K562 (cell line): ENCODE data around the gene DTNBP1. TPM values are rescaled to one million over a fixed set of nuclear protein-coding genes. Genes with fewer than 3 reads are reported as not detected.

Experiments
- ATAC-seq: fragments of 200-7000 bp; cut with Tn5 transposase; 3 replicates; pipeline ENCODE4 v1.9.1; 2020; ENCODE audit warnings: moderate library complexity
- BruUV-seq: library from RNA; stranded (reverse); fragments of 400-500 nt; replicated peaks from 2 replicates; lab custom pipeline; 2021; lab: Mats Ljungman, UMichigan
- CTCF ChIA-PET: fragments of 300-600 bp; formaldehyde crosslinking; extraction: SDS; loops from one replicate; lab custom pipeline; 2021; ENCODE audit warnings: low intra/inter-chr PET ratio; lab: Yijun Ruan, JAX
- POLR2A ChIA-PET: fragments of 300-600, 350-650 bp; sonication (Branson Sonifier 250); formaldehyde crosslinking; extraction: SDS; loops from one replicate; lab custom pipeline; 2021; ENCODE audit warnings: antibody characterized with exemption, inconsistent platforms; lab: Yijun Ruan, JAX
- DNase-seq, 4 experiments: peaks; one replicate each; pipeline versions ENCODE4 v3.0.0 to v3.0.0-alpha.2; 2011 to 2018; ENCODE audit warnings: low spot score in 3 of 4, mixed read lengths in 3 of 4; ENCODE audit errors: extremely low read depth in 1 of 4
- FAIRE-seq: peaks from 2 replicates; lab custom pipeline; 2011; peaks lifted over from hg19 to GRCh38; lab: Jason Lieb, UNC
- H2AFZ ChIP-seq: 2 replicates; pipeline ENCODE4 v1.6.0; 2011; ENCODE audit warnings: low read depth, low read length, control low read depth, inconsistent platforms
- H3K27ac ChIP-seq: fragments of 200-600 bp; 3 replicates; pipeline ENCODE4 v1.8.0; 2011; ENCODE audit warnings: low read depth, mild to moderate bottlenecking, control low read depth, inconsistent platforms, low read length, moderate library complexity, mixed read lengths; ENCODE audit errors: extremely low read depth
- H3K27me3 ChIP-seq, 2 experiments: fragments of 300-600 bp in 1 of 2; 2 replicates in 1 of 2; 3 replicates in 1 of 2; pipeline versions ENCODE4 v1.6.0 to v1.8.0; 2011; ENCODE audit warnings: inconsistent platforms in 2 of 2, low read length in 2 of 2, mild to moderate bottlenecking in 1 of 2, mixed read lengths in 1 of 2, moderate library complexity in 1 of 2; ENCODE audit not compliant: control insufficient read depth in 2 of 2, insufficient read depth in 2 of 2
- H3K36me3 ChIP-seq: fragments of 300-600 bp; 3 replicates; pipeline ENCODE4 v1.8.0; 2011; ENCODE audit warnings: mild to moderate bottlenecking, low read length, inconsistent platforms; ENCODE audit not compliant: control insufficient read depth, insufficient read depth
- H3K4me1 ChIP-seq, 2 experiments: fragments of 200-600 bp in 1 of 2; replicated peaks in 1 of 2; 2 replicates in 1 of 2; 3 replicates in 1 of 2; pipeline versions ENCODE4 v1.5.1 to v1.8.0; 2011; ENCODE audit warnings: inconsistent platforms in 2 of 2, low read length in 2 of 2, mild to moderate bottlenecking in 1 of 2, mixed read lengths in 1 of 2, moderate library complexity in 1 of 2; ENCODE audit not compliant: control insufficient read depth in 2 of 2, insufficient read depth in 2 of 2
- H3K4me2 ChIP-seq: 2 replicates; pipeline ENCODE4 v1.6.1; 2011; ENCODE audit warnings: low read length, control low read depth, inconsistent platforms, mixed read lengths; ENCODE audit not compliant: insufficient read depth
- H3K4me3 ChIP-seq: fragments of 200-600 bp; sonication (generic), shearing (Covaris generic); 2 replicates; pipeline ENCODE4 v1.5.1; 2016; ENCODE audit warnings: control low read depth, inconsistent platforms
- H3K79me2 ChIP-seq: fragments of 200-600 bp; 3 replicates; pipeline ENCODE4 v1.8.0; 2011; ENCODE audit warnings: low read length, inconsistent platforms; ENCODE audit not compliant: control insufficient read depth, insufficient read depth
- H3K9ac ChIP-seq, 2 experiments: 2 replicates each; pipeline versions ENCODE4 v1.6.0 to v1.6.1; 2011; ENCODE audit warnings: low read depth in 2 of 2, low read length in 2 of 2, control low read depth in 1 of 2, inconsistent platforms in 1 of 2, mild to moderate bottlenecking in 1 of 2, mixed read lengths in 1 of 2; ENCODE audit not compliant: insufficient read depth in 1 of 2
- H3K9me1 ChIP-seq: one replicate; pipeline ENCODE4 v1.6.0; 2011; ENCODE audit warnings: inconsistent platforms, mild to moderate bottlenecking, low read length, moderate library complexity; ENCODE audit not compliant: control insufficient read depth, insufficient read depth
- H3K9me3 ChIP-seq: replicated peaks from 2 replicates; pipeline ENCODE4 v1.5.1; 2011; ENCODE audit warnings: low read depth, low read length, inconsistent platforms; ENCODE audit not compliant: control insufficient read depth, insufficient read depth
- H4K20me1 ChIP-seq: replicated peaks from 2 replicates; pipeline ENCODE4 v1.6.1; 2011; ENCODE audit warnings: low read length, inconsistent platforms, mixed read lengths; ENCODE audit not compliant: control insufficient read depth, insufficient read depth
- CHD4 ChIP-seq: fragments of 200-600 bp; sonication (generic); IDR thresholded peaks from 3 replicates; pipeline ENCODE4 v1.6.1; 2012; ENCODE audit warnings: low read depth, mild to moderate bottlenecking, mixed read lengths, low read length, inconsistent platforms; ENCODE audit not compliant: insufficient read depth, insufficient replicate concordance, poor library complexity, severe bottlenecking
- HNRNPH1 ChIP-seq: fragments of 200-400 bp; formaldehyde crosslinking; optimal IDR thresholded peaks from 2 replicates; pipeline ENCODE3; 2017; ENCODE audit warnings: low read depth, mild to moderate bottlenecking, low read length, moderate library complexity
- MEF2D ChIP-seq: conservative IDR thresholded peaks from 2 replicates; pipeline ENCODE4 v1.6.1; 2016; ENCODE audit warnings: low read depth, missing genetic modification characterization, missing compliant biosample characterization
- NONO ChIP-seq, 2 experiments: fragments of 200-400 bp in 1 of 2; fragments of 450-650 bp in 1 of 2; formaldehyde crosslinking in 1 of 2; IDR thresholded peaks; 2 replicates each; pipeline ENCODE4 v1.6.1; 2017; ENCODE audit warnings: low read depth in 2 of 2, mild to moderate bottlenecking in 2 of 2, moderate library complexity in 2 of 2, low read length in 1 of 2
- PREB ChIP-seq: sonication (generic); formaldehyde crosslinking; IDR thresholded peaks from 2 replicates; pipeline ENCODE4 v1.8.1; 2023; ENCODE audit warnings: mild to moderate bottlenecking, missing genetic modification reagents
- USF2 ChIP-seq: sonication (generic); formaldehyde crosslinking; IDR thresholded peaks from 2 replicates; pipeline ENCODE4 v1.5.0; 2020; ENCODE audit warnings: missing genetic modification reagents
- ZNF592 ChIP-seq: fragments of 450-650 bp; IDR thresholded peaks from 2 replicates; pipeline ENCODE4 v1.6.1; 2017; ENCODE audit warnings: antibody characterized with exemption, mild to moderate bottlenecking
- WGBS: fragments of 100-300 bp; shearing (Covaris generic); methylation state at CpG from one replicate; pipeline ENCODE4 v1.1.6; 2016; ENCODE audit warnings: low coverage, mixed read lengths; ENCODE audit not compliant: insufficient coverage; ENCODE audit errors: missing lambda C conversion rate; 5-methylcytosine and 5-hydroxymethylcytosine counted together
- in situ Hi-C: fragments of 300-500 bp; cut with MboI; formaldehyde crosslinking; loops from 4 replicates; pipeline ENCODE4 v1.15.0; 2018; ENCODE audit warnings: inconsistent platforms, mixed read lengths
- intact Hi-C: fragments of 100-400 bp; cut with micrococcal nuclease; formaldehyde crosslinking; loops from 2 replicates; pipeline ENCODE4 v1.14.2; 2022
- polyA plus RNA-seq, 8 experiments: library from polyadenylated mRNA; depleted of rRNA in 4 of 8; stranded (reverse) in 5 of 8; unstranded in 3 of 8; fragments of >200 nt; fragmentation: Nextera tagmentation in 2 of 8; fragmentation: Illumina TruSeq in 1 of 8; extraction: Ambion mirVana in 2 of 8; extraction: Trizol in 1 of 8; gene quantifications; 2 replicates each; pipeline versions ENCODE4 v1.2.1 to v1.2.3, GENCODE V29; 2011 to 2014; ENCODE audit warnings: inconsistent platforms in 1 of 8, missing spikeins in 1 of 8
- total RNA-seq, 7 experiments: library from RNA; depleted of rRNA in 6 of 7; stranded (reverse); fragments of >200 nt in 6 of 7; fragmentation: Illumina TruSeq in 2 of 7; extraction: Trizol in 2 of 7; gene quantifications; 2 replicates each; pipeline versions ENCODE4 v1.2.1 to v1.2.3, GENCODE V29; 2011 to 2021; ENCODE audit warnings: low replicate concordance in 1 of 7
- TF ChIP-seq, protein P1 (sequence below): fragments of 450-650 bp; IDR thresholded peaks from 2 replicates; pipeline ENCODE4 v1.6.1; 2016
- TF ChIP-seq, protein P2 (sequence below): fragments of 250-450 bp; sonication (Bioruptor Pico); IDR thresholded peaks from 2 replicates; pipeline ENCODE4 v1.9.0; 2021; ENCODE audit warnings: mild to moderate bottlenecking, inconsistent platforms

The DTNBP1 gene
- total and polyA plus RNA-seq, 9 of the 15 experiments (the other 6 are each of a cell fraction or from before 2014, with no cell fraction given), result 16.7 to 54.5 (median 21.4) TPM

- ChIA-PET CTCF (no interaction called here), POLR2A (interaction anchor here (0.6 to 1.4 kb wide), 4 partner anchors 9 to 488 kb away, joined by 3 to 5 read pairs (median 5); no protein-coding TSS in a partner anchor)
- DNase-seq, result no peak
- no peaks in the 10 kb centered on the region for H3K27me3 ChIP-seq
- no peak for ATAC-seq
- no peaks in the 10 kb centered on the region for H3K9me3 ChIP-seq
- no peak overlapping the region for H3K4me2 ChIP-seq
- 70% methylated on average over 6 of the region's 7 CpGs for WGBS
- peaks cover 57% of the 10 kb centered on the region for H3K79me2 ChIP-seq
- peaks cover 21 to 22% of the 10 kb centered on the region in 2 experiments; a peak in 4 of 5 replicates for H3K4me1 ChIP-seq
- no TSS peak for BruUV-seq
- in situ Hi-C loops (no loop called here), intact Hi-C loops (no loop called here)
- no peaks in the 10 kb centered on the region for H4K20me1 ChIP-seq
- no peak for FAIRE-seq
- peaks cover 14% of the 10 kb centered on the region; the same call in 2 of the 3 replicates for H3K36me3 ChIP-seq
- H3K9me1 ChIP-seq, result no peaks in the 10 kb centered on the region
- no peak overlapping the region for H3K27ac ChIP-seq
- no peak overlapping the region for H2AFZ ChIP-seq
- no peak overlapping the region for H3K4me3 ChIP-seq
- H3K9ac ChIP-seq, result no peak overlapping the region
- TF ChIP-seq, protein P1, sequence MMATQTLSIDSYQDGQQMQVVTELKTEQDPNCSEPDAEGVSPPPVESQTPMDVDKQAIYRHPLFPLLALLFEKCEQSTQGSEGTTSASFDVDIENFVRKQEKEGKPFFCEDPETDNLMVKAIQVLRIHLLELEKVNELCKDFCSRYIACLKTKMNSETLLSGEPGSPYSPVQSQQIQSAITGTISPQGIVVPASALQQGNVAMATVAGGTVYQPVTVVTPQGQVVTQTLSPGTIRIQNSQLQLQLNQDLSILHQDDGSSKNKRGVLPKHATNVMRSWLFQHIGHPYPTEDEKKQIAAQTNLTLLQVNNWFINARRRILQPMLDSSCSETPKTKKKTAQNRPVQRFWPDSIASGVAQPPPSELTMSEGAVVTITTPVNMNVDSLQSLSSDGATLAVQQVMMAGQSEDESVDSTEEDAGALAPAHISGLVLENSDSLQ, result no peak
- no peak for TF ChIP-seq PREB
- TF ChIP-seq, protein P2, sequence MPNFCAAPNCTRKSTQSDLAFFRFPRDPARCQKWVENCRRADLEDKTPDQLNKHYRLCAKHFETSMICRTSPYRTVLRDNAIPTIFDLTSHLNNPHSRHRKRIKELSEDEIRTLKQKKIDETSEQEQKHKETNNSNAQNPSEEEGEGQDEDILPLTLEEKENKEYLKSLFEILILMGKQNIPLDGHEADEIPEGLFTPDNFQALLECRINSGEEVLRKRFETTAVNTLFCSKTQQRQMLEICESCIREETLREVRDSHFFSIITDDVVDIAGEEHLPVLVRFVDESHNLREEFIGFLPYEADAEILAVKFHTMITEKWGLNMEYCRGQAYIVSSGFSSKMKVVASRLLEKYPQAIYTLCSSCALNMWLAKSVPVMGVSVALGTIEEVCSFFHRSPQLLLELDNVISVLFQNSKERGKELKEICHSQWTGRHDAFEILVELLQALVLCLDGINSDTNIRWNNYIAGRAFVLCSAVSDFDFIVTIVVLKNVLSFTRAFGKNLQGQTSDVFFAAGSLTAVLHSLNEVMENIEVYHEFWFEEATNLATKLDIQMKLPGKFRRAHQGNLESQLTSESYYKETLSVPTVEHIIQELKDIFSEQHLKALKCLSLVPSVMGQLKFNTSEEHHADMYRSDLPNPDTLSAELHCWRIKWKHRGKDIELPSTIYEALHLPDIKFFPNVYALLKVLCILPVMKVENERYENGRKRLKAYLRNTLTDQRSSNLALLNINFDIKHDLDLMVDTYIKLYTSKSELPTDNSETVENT (CRISPR knock-in tag), result no peak
- no peak for TF ChIP-seq USF2
- no peak for TF ChIP-seq CHD4
- no peak for TF ChIP-seq MEF2D (tag)
- TF ChIP-seq ZNF592, result no peak
- no peak for TF ChIP-seq HNRNPH1
- TF ChIP-seq NONO (IDR thresholded peaks at IDR 0.05; ENCODE audit: low read depth in 2 of 2, low read length in 1 of 2), result no peak
These were observed 3.6 kb downstream of the DTNBP1 start for GRCh38 chr6:15659181-15659580.
